GM21529 (cell line): ENCODE measurements around the gene PRKCE.

ENCODE experiments used
- ATAC-seq: cut with Tn5 transposase; IDR thresholded peaks from one replicate; pipeline ENCODE4 v1.9.1; 2021; ENCODE audit not compliant: unreplicated experiment

The PRKCE gene

GRCh38 chr2:45799679-45800381 is 148.4 kb downstream of the PRKCE start:
- no peak for ATAC-seq

- ATAC-seq = no peak
These were observed 151.1 kb downstream of the PRKCE start for GRCh38 chr2:45802499-45803138.

GRCh38 chr2:45804987-45805755 is 153.7 kb downstream of the PRKCE start:
- ATAC-seq = no peak

- peak; percentile 83 for ATAC-seq
These were observed 155.3 kb downstream of the PRKCE start for GRCh38 chr2:45806563-45807358.

- ATAC-seq = no peak
These were observed 156.9 kb downstream of the PRKCE start for GRCh38 chr2:45808294-45808800.

GRCh38 chr2:45809205-45809604 is 157.7 kb downstream of the PRKCE start:
- no peak for ATAC-seq

GRCh38 chr2:45812011-45812500 is 160.6 kb downstream of the PRKCE start:
- no peak for ATAC-seq

- no peak for ATAC-seq
These were observed 161.8 kb downstream of the PRKCE start for GRCh38 chr2:45813003-45813941.

- no peak for ATAC-seq
These were observed 163.0 kb downstream of the PRKCE start for GRCh38 chr2:45814488-45814887.

GRCh38 chr2:45814951-45815621 is 163.6 kb downstream of the PRKCE start:
- no peak for ATAC-seq

GRCh38 chr2:45816272-45816671 is 164.8 kb downstream of the PRKCE start:
- ATAC-seq = no peak

- no peak for ATAC-seq
These were observed 167.1 kb downstream of the PRKCE start for GRCh38 chr2:45818591-45818990.

- ATAC-seq = no peak
These were observed 168.6 kb downstream of the PRKCE start for GRCh38 chr2:45820048-45820447.

- ATAC-seq = no peak
These were observed 170.2 kb downstream of the PRKCE start for GRCh38 chr2:45821558-45822271.

- ATAC-seq = no peak
These were observed 170.8 kb downstream of the PRKCE start for GRCh38 chr2:45822272-45822630.

- no peak for ATAC-seq
These were observed 172.3 kb downstream of the PRKCE start for GRCh38 chr2:45823723-45824206.

- ATAC-seq = no peak
These were observed 173.7 kb downstream of the PRKCE start for GRCh38 chr2:45825001-45825651.

GRCh38 chr2:45826460-45826859 is 175.0 kb downstream of the PRKCE start:
- ATAC-seq = no peak
